ENCODE results near the gene RCOR2. TPM values are rescaled to one million over a fixed set of nuclear protein-coding genes. Genes with fewer than 3 reads are reported as not detected.

The RCOR2 gene
- total and polyA plus RNA-seq, 2 of the 13 experiments (the other 11 are each of a cell fraction or from before 2014, with no cell fraction given) = 8.3 to 8.5 TPM

- TF ChIP-seq MATR3 (CRISPR knock-in tag; IDR thresholded peaks at IDR 0.05) (no peak), MEF2D (CRISPR knock-in tag; IDR thresholded peaks at IDR 0.05) (no peak), GATAD1 (CRISPR knock-in tag; IDR thresholded peaks at IDR 0.05) (no peak), MEIS1 (CRISPR knock-in tag; IDR thresholded peaks at IDR 0.05; ENCODE audit: borderline replicate concordance) (0 out of 2 replicates have a peak, but pooled peaks have one; percentile 56), ZNF431 (CRISPR knock-in tag; IDR thresholded peaks at IDR 0.05; ENCODE audit: borderline replicate concordance, low read depth) (no peak), ZBTB14 (CRISPR knock-in tag; IDR thresholded peaks at IDR 0.05) (no peak), CHD2 (IDR thresholded peaks at IDR 0.05; ENCODE audit: low read depth, low read length) (no peak), ZBTB7A (CRISPR knock-in tag; IDR thresholded peaks at IDR 0.05) (peak; percentile 28; the same call in 1 of the 2 replicates), ZNF550 (CRISPR knock-in tag; IDR thresholded peaks at IDR 0.05; ENCODE audit: borderline replicate concordance) (no peak), CEBPG (CRISPR knock-in tag; IDR thresholded peaks at IDR 0.05) (no peak), ZNF704 (CRISPR knock-in tag; IDR thresholded peaks at IDR 0.05; ENCODE audit: borderline replicate concordance) (no peak), ZNF790 (CRISPR knock-in tag; IDR thresholded peaks at IDR 0.05; ENCODE audit: borderline replicate concordance) (no peak), TFDP2 (CRISPR knock-in tag; IDR thresholded peaks at IDR 0.05) (no peak; the same call in 1 of the 2 replicates), ZNF574 (CRISPR knock-in tag; IDR thresholded peaks at IDR 0.05) (no peak), KAT8 (CRISPR knock-in tag; IDR thresholded peaks at IDR 0.05) (no peak), HIVEP1 (CRISPR knock-in tag; IDR thresholded peaks at IDR 0.05) (0 out of 2 replicates have a peak, but pooled peaks have one; percentile 25), TAF15 (IDR thresholded peaks at IDR 0.05; ENCODE audit: low read depth, low read length, poor library complexity, severe bottlenecking) (no peak), ZNF335 (CRISPR knock-in tag; IDR thresholded peaks at IDR 0.05) (no peak), BRD4 (CRISPR knock-in tag; IDR thresholded peaks at IDR 0.05) (0 out of 2 replicates have a peak, but pooled peaks have one; percentile 18), CTCF (CRISPR knock-in tag; IDR thresholded peaks at IDR 0.05) (no peak), KLF6 (CRISPR knock-in tag; IDR thresholded peaks at IDR 0.05) (0 out of 2 replicates have a peak, but pooled peaks have one; percentile 48), ZNF296 (CRISPR knock-in tag; conservative IDR thresholded peaks at IDR 0.05) (no peak), ZNF451 (CRISPR knock-in tag; IDR thresholded peaks at IDR 0.05) (no peak), ARHGAP35 (CRISPR knock-in tag; IDR thresholded peaks at IDR 0.05; ENCODE audit: borderline replicate concordance) (no peak)
Measured at GRCh38 chr11:63944987-63945386, 28.0 kb upstream of the RCOR2 start (continued).

Measured in HepG2 (cell line).